Liver (tissue), 3 donors: Measurements from ENCODE around the gene ZNF57.

Source experiments
- EGR1 ChIP-seq, 2 donors: IDR thresholded peaks; 2 replicates each; pipeline ENCODE4 v1.6.1; 2016 to 2018; ENCODE audit warnings: antibody characterized with exemption in 2 of 2, low read depth in 2 of 2
- GABPA ChIP-seq, 2 donors: IDR thresholded peaks in 1 of 2; conservative IDR thresholded peaks in 1 of 2; 2 replicates each; pipeline ENCODE4 v1.6.1; 2016; ENCODE audit warnings: antibody characterized with exemption in 2 of 2, mild to moderate bottlenecking in 1 of 2, moderate library complexity in 1 of 2
- HNF4A ChIP-seq, 2 donors: conservative IDR thresholded peaks; 2 replicates each; pipeline ENCODE4 v1.6.1; 2016; ENCODE audit warnings: antibody characterized with exemption in 2 of 2, mild to moderate bottlenecking in 2 of 2
- JUND ChIP-seq, 2 donors: IDR thresholded peaks; 2 replicates each; pipeline ENCODE4 v1.6.1; 2016; ENCODE audit warnings: antibody characterized with exemption in 2 of 2
- RXRA ChIP-seq, 2 donors: IDR thresholded peaks; 2 replicates each; pipeline ENCODE4 v1.6.1; 2017 to 2018; ENCODE audit warnings: antibody characterized with exemption in 2 of 2, mild to moderate bottlenecking in 1 of 2
- SP1 ChIP-seq: IDR thresholded peaks from 2 replicates; pipeline ENCODE4 v1.6.1; 2018; ENCODE audit warnings: antibody characterized with exemption, mild to moderate bottlenecking
- TF ChIP-seq, protein P1 (sequence below): fragments of 150-350 bp; IDR thresholded peaks from 2 replicates; pipeline ENCODE4 v1.5.1; 2017; ENCODE audit warnings: improper control_type of control experiment, low read depth, low read length; ENCODE audit not compliant: missing input control
- TF ChIP-seq, protein P2 (sequence below): IDR thresholded peaks from 2 replicates; pipeline ENCODE4 v1.6.1; 2016; ENCODE audit warnings: antibody characterized with exemption
- donor health status: healthy.
- donor health status: healthy.

GRCh38 chr19:2865334-2866100 is 35.2 kb upstream of the ZNF57 start:
- no peak for TF ChIP-seq JUND (IDR thresholded peaks at IDR 0.05)
- TF ChIP-seq SP1 = no peak
- TF ChIP-seq RXRA (IDR thresholded peaks at IDR 0.05) = no peak
- TF ChIP-seq, protein P1, sequence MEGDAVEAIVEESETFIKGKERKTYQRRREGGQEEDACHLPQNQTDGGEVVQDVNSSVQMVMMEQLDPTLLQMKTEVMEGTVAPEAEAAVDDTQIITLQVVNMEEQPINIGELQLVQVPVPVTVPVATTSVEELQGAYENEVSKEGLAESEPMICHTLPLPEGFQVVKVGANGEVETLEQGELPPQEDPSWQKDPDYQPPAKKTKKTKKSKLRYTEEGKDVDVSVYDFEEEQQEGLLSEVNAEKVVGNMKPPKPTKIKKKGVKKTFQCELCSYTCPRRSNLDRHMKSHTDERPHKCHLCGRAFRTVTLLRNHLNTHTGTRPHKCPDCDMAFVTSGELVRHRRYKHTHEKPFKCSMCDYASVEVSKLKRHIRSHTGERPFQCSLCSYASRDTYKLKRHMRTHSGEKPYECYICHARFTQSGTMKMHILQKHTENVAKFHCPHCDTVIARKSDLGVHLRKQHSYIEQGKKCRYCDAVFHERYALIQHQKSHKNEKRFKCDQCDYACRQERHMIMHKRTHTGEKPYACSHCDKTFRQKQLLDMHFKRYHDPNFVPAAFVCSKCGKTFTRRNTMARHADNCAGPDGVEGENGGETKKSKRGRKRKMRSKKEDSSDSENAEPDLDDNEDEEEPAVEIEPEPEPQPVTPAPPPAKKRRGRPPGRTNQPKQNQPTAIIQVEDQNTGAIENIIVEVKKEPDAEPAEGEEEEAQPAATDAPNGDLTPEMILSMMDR = no peak
- no peak for TF ChIP-seq EGR1 (IDR thresholded peaks at IDR 0.05; ENCODE audit: low read depth in 2 of 2)
- no peak for TF ChIP-seq GABPA (IDR thresholded peaks at IDR 0.05 in 1 of 2, conservative IDR thresholded peaks at IDR 0.05 in 1 of 2)
- TF ChIP-seq, protein P2, sequence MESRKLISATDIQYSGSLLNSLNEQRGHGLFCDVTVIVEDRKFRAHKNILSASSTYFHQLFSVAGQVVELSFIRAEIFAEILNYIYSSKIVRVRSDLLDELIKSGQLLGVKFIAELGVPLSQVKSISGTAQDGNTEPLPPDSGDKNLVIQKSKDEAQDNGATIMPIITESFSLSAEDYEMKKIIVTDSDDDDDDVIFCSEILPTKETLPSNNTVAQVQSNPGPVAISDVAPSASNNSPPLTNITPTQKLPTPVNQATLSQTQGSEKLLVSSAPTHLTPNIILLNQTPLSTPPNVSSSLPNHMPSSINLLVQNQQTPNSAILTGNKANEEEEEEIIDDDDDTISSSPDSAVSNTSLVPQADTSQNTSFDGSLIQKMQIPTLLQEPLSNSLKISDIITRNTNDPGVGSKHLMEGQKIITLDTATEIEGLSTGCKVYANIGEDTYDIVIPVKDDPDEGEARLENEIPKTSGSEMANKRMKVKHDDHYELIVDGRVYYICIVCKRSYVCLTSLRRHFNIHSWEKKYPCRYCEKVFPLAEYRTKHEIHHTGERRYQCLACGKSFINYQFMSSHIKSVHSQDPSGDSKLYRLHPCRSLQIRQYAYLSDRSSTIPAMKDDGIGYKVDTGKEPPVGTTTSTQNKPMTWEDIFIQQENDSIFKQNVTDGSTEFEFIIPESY = no peak
- no peak for TF ChIP-seq HNF4A (conservative IDR thresholded peaks at IDR 0.05)
